ENCODE results near the gene ANKRD40.
A peak's percentile ranks its signal among the peaks of the same experiment; 100 is the strongest.

The ANKRD40 gene

GRCh38 chr17:50707289-50708049 is at the start of gene ANKRD40:
Gene ANKRD40 (minus strand): TSS chr17:50707914. CDS start chr17:50707654, 260 bp downstream.
- peak; percentile 83 for ATAC-seq

GRCh38 chr17:50754521-50754920 is 46.8 kb upstream of the ANKRD40 start:
- TF ChIP-seq PATZ1 (CRISPR knock-in tag; IDR thresholded peaks at IDR 0.05; ENCODE audit: borderline replicate concordance) (no peak), BACH2 (CRISPR knock-in tag; IDR thresholded peaks at IDR 0.05; ENCODE audit: borderline replicate concordance) (no peak), TCF4 (CRISPR knock-in tag; IDR thresholded peaks at IDR 0.05; ENCODE audit: borderline replicate concordance) (no peak), ZNF565 (CRISPR knock-in tag; conservative IDR thresholded peaks at IDR 0.05; ENCODE audit: low read depth) (no peak), ZNF70 (CRISPR knock-in tag; IDR thresholded peaks at IDR 0.05) (no peak), TOX (CRISPR knock-in tag; IDR thresholded peaks at IDR 0.05; ENCODE audit: borderline replicate concordance) (no peak), GLIS3 (CRISPR knock-in tag; IDR thresholded peaks at IDR 0.05) (no peak), ISL1 (CRISPR knock-in tag; IDR thresholded peaks at IDR 0.05) (no peak), ESRRG (CRISPR knock-in tag; IDR thresholded peaks at IDR 0.05) (no peak), CREB5 (CRISPR knock-in tag; IDR thresholded peaks at IDR 0.05; ENCODE audit: low read depth) (no peak), ZC3H10 (CRISPR knock-in tag; IDR thresholded peaks at IDR 0.05) (no peak), CSDC2 (CRISPR knock-in tag; IDR thresholded peaks at IDR 0.05) (no peak)
- ATAC-seq = no peak

More at GRCh38 chr17:50707289-50708049, at the start of gene ANKRD40:
- no peak for TF ChIP-seq PPARA (CRISPR knock-in tag; IDR thresholded peaks at IDR 0.05; ENCODE audit: borderline replicate concordance)
- 0 out of 2 replicates have a peak, but pooled peaks have one; percentile 3 for TF ChIP-seq ZFP30 (CRISPR knock-in tag; IDR thresholded peaks at IDR 0.05)
- no peak for TF ChIP-seq ZNF70 (CRISPR knock-in tag; IDR thresholded peaks at IDR 0.05)
- no peak for TF ChIP-seq ARNTL (CRISPR knock-in tag; IDR thresholded peaks at IDR 0.05; ENCODE audit: borderline replicate concordance, low read depth)
- TF ChIP-seq CREB5 (CRISPR knock-in tag; IDR thresholded peaks at IDR 0.05; ENCODE audit: low read depth) = peak; percentile 7; the same call in 1 of the 2 replicates
- TF ChIP-seq BACH2 (CRISPR knock-in tag; IDR thresholded peaks at IDR 0.05; ENCODE audit: borderline replicate concordance) = no peak
- no peak for TF ChIP-seq ZNF8 (CRISPR knock-in tag; IDR thresholded peaks at IDR 0.05)
- no peak for TF ChIP-seq TOX (CRISPR knock-in tag; IDR thresholded peaks at IDR 0.05; ENCODE audit: borderline replicate concordance)
- no peak for TF ChIP-seq RARB (CRISPR knock-in tag; IDR thresholded peaks at IDR 0.05)
- 0 out of 2 replicates have a peak, but pooled peaks have one; percentile 15 for TF ChIP-seq ISL1 (CRISPR knock-in tag; IDR thresholded peaks at IDR 0.05)
- no peak for TF ChIP-seq ZC3H10 (CRISPR knock-in tag; IDR thresholded peaks at IDR 0.05)
- TF ChIP-seq PATZ1 (CRISPR knock-in tag; IDR thresholded peaks at IDR 0.05; ENCODE audit: borderline replicate concordance) = peak; percentile 62
- TF ChIP-seq GLIS3 (CRISPR knock-in tag; IDR thresholded peaks at IDR 0.05) = peak; percentile 28; the same call in 1 of the 2 replicates
- peak; percentile 77 for TF ChIP-seq ZFP3 (CRISPR knock-in tag; IDR thresholded peaks at IDR 0.05)
- TF ChIP-seq CSRNP3 (CRISPR knock-in tag; IDR thresholded peaks at IDR 0.05) = no peak
- peak; percentile 48 for TF ChIP-seq TSHZ2 (CRISPR knock-in tag; IDR thresholded peaks at IDR 0.05)
- TF ChIP-seq ESRRG (CRISPR knock-in tag; IDR thresholded peaks at IDR 0.05) = no peak
- TF ChIP-seq SNAI2 (CRISPR knock-in tag; IDR thresholded peaks at IDR 0.05) = no peak

All from SK-N-SH treated with all-trans-retinoic acid at 6 μM for 48 hours (cell line).